ENCODE results near the gene CELF5. TPM values are rescaled to one million over a fixed set of nuclear protein-coding genes. Genes with fewer than 3 reads are reported as not detected.

The CELF5 gene
- total and polyA plus RNA-seq, 9 of the 15 experiments (the other 6 are each of a cell fraction or from before 2014, with no cell fraction given): 0.01 to 0.56 (median 0.22) TPM

- H3K36me3 ChIP-seq (ENCODE audit: control insufficient read depth, insufficient read depth, low read length): no peaks in the 10 kb centered on the region
- H3K9me3 ChIP-seq (replicated peaks; ENCODE audit: control insufficient read depth, insufficient read depth, low read depth, low read length): no peaks in the 10 kb centered on the region
- peaks cover 12 to 36% of the 10 kb centered on the region in 2 experiments; a peak in 3 of 5 replicates for H3K27me3 ChIP-seq (ENCODE audit: control insufficient read depth in 2 of 2, insufficient read depth in 2 of 2, low read length in 2 of 2)
- no peaks in the 10 kb centered on the region for H3K9me1 ChIP-seq (ENCODE audit: control insufficient read depth, insufficient read depth, low read length)
- ChIA-PET CTCF (ENCODE audit: low intra/inter-chr PET ratio) (no interaction called here), POLR2A (interaction anchor here (0.6 kb wide), 2 partner anchors 25 to 282 kb away, joined by 3 read pairs; no protein-coding TSS in a partner anchor)
- in situ Hi-C loops (cut with MboI) (no loop called here), intact Hi-C loops (cut with micrococcal nuclease) (no loop called here)
- H3K27ac ChIP-seq (ENCODE audit: extremely low read depth, low read depth, low read length): no peak overlapping the region
- no peak overlapping the region for H3K4me2 ChIP-seq (ENCODE audit: insufficient read depth, low read length)
- ATAC-seq (no peak), FAIRE-seq (no peak), DNase-seq (ENCODE audit: extremely low read depth in 1 of 4, low spot score in 3 of 4) (no peak)
- H2AFZ ChIP-seq (ENCODE audit: low read depth, low read length): no peak overlapping the region
- BruUV-seq (replicated peaks): no TSS peak
- 11% methylated on average over 7 of the region's 7 CpGs for WGBS (ENCODE audit: insufficient coverage, low coverage, missing lambda C conversion rate)
- H4K20me1 ChIP-seq (replicated peaks; ENCODE audit: control insufficient read depth, insufficient read depth, low read length): no peaks in the 10 kb centered on the region; the same call in 1 of the 2 replicates
- H3K4me3 ChIP-seq: no peak overlapping the region
- H3K79me2 ChIP-seq (ENCODE audit: control insufficient read depth, insufficient read depth, low read length): no peaks in the 10 kb centered on the region
- no peak overlapping the region for H3K9ac ChIP-seq (ENCODE audit: insufficient read depth in 1 of 2, low read depth in 2 of 2, low read length in 2 of 2)
- H3K4me1 ChIP-seq (replicated peaks in 1 of 2; ENCODE audit: control insufficient read depth in 2 of 2, insufficient read depth in 2 of 2, low read length in 2 of 2): peaks cover 17 to 40% of the 10 kb centered on the region in 2 experiments
- no peak for TF ChIP-seq TCF15 (CRISPR knock-in tag; IDR thresholded peaks at IDR 0.05)
- TF ChIP-seq EHMT2 (IDR thresholded peaks at IDR 0.05): no peak
- no peak for TF ChIP-seq CHD1 (IDR thresholded peaks at IDR 0.05; ENCODE audit: low read length)
- no peak for TF ChIP-seq HNRNPH1 (optimal IDR thresholded peaks at IDR 0.05; ENCODE audit: low read depth, low read length)
- TF ChIP-seq JUN (IDR thresholded peaks at IDR 0.05; ENCODE audit: borderline replicate concordance, low read depth, low read length): no peak
- no peak for TF ChIP-seq JUN (CRISPR knock-in tag; IDR thresholded peaks at IDR 0.05; ENCODE audit: borderline replicate concordance)
- no peak for TF ChIP-seq ZNF124 (CRISPR knock-in tag; IDR thresholded peaks at IDR 0.05)
- no peak for TF ChIP-seq HNRNPL (IDR thresholded peaks at IDR 0.05; ENCODE audit: low read depth, low read length)
- TF ChIP-seq RREB1 (CRISPR knock-in tag; IDR thresholded peaks at IDR 0.05): no peak
- no peak for TF ChIP-seq E2F1 (CRISPR knock-in tag; IDR thresholded peaks at IDR 0.05)
- no peak for TF ChIP-seq NKRF (IDR thresholded peaks at IDR 0.05; ENCODE audit: borderline replicate concordance)
- TF ChIP-seq MED1 (CRISPR knock-in tag; IDR thresholded peaks at IDR 0.05; ENCODE audit: borderline replicate concordance): no peak
These were observed 54.8 kb downstream of the CELF5 start for GRCh38 chr19:3279306-3279705.

Measured in K562 (cell line).